ENCODE results near the gene HOXC12.

HOXC12 gene

GRCh38 chr12:53973236-53974042, 18.7 kb downstream of the HOXC12 start:
- no peak for DNase-seq

DNA sequence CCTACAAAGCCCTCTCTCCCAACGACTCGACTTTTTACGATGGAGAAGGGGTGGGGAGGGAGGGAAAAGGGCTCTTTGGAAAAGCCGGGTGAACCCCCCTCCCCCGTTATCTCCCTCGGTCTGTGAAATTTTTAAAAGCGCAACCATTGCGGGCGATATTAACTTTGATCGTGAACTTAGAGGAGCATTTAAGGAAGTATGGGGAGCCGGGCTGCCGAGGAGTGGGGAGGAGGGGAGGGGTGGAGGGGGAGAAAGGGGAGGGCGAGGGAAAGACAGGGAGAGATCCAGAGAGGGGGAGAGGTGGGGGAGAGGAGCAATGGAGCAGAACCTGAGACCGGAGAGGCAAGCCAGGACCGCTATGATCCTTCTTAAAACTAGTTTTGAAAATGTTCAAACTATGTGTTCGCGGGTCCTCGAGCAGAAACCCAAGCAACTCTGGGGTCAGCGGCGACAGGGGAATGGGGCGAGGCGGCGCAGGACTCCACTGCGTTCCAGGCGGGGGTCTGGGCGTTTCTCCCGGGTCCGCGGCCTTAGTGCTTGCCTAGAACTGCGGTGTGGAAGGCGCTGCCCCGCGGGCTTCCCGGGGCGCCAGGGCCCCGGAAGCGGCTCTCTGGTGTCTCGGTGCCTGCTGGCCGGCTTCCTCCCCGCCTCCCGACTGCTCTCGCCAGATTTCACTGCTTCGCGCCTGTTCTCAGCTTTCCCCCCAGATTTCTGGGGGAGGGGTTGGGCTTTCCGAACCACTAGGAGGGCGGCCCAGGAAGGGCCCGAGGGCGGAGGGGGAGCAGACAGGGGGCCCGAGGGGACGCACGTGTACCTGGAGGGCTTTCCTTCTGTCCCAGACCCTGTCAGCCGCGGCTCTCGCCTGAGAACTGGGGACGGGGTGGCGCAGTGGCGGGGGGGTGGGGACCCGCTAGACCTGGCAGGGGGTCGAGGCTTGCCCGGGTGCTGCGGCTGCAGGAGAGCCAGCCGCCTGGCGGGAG, 19.7 kb downstream of the HOXC12 start, which contains the start of gene HOTAIR:
TSS of gene HOTAIR (minus strand) at position 871 of the 980 bp plus-strand sequence.
- no peak for DNase-seq

- DNase-seq: no peak
Measured at GRCh38 chr12:53975064-53975471, 20.4 kb downstream of the HOXC12 start.

GRCh38 chr12:53975479-53976152, 20.9 kb downstream of the HOXC12 start:
- DNase-seq: no peak

DNA sequence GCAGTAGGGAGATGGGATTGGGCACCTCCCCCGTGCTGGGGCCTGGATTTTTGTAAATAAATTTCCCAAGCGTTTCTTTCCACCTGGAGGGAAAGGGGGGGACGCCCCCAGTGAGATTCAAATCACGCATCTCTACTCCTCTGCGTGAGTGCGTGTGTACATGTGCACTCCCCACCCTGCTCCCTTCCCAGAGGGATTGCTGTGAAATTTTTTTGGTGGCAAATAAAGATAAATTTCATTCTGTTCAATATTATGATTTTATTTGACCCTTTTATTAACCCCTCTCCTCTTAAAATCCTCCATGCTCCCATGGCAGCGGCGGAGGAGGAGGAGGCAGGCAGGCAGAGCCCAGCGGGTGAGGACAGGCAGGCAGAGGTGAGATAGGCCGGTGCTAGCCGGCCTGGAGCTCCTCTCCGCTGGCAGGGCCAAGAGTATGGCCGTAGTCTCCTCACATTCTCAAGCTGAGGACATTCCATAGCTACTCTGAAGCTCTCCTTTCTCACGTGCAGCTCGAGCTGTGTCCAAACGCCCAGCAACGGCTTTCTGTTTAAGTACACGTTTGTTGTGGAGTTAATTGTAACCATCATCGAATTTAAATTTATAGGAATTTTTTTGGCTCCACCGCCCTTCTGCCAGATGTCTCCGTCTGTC, 21.6 kb downstream of the HOXC12 start:
- DNase-seq: no peak

DNA sequence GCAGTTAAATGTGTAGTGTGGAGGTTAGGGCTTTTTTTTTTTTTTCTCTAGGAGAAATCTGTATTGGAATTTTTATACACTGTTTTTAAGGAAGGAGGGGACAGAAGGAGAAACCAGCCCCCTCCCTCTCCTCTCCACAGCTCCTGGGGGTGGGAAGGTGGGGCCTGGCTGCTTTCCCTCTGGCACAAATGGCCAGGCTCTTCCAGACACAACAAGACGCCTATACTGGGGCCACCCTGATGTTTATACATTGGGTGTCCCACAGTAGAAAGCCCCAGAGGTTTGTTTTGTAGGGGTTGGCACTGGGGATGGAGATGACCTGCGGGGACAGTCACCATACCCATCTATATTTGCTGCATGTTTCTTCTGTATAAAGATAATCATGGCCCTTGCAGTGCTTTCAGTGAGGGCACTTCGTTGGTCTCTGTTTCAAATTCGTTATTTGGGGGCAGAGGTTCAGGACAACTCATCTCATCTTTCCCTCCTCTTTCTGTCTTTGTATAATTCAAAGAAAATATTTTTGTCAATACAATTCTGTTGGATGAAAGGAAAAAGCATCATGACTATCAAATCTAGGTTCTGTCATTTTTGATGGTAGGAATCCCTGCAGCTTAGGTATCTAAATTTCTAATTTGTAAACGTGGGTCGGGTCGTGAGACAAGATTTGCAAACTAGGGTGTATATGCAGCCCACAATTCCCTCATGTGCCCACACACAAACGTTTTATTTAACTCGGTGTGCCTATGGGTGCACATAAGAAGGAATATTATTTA, 22.3 kb downstream of the HOXC12 start:
- DNase-seq: no peak

DNA sequence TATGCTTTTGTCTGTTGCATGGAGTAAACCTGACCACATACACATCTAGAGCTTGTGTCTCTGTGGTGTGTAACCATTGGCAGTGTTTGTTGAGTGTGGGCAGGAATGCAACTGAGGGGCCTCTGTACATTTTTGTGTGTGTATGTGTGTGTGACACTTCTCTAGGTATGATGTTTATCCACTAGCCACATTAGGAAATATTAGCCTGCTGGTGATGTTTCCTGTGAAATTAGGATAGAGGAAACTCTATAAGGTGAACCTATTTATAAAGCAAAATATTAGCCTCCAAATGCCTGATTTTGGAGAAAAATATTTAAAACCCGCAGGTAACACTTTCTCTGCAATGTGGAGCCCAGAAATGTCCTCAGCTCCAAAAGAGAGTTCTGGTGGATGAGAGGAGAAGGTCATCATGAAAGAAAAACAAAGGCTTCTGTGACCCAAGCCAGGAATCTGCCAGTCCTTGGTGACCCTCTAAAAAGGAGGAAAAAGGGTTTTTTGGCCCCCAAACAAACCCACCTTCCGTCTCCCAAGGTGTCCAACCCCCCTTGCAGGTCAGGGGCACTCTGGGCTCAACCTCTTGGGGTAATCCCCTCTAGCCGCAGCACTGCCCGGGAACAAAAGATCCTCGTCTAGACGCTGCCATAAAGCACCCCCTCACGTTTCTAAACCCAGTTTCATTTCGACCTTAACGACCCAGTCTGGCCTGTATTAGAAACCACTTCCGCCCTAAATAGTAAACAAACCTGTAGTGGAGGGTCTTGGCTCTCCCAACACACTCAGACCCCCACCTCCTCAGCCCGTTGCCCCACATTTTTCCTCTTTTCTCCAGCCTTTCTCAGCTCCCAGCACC, 23.1 kb downstream of the HOXC12 start:
- DNase-seq: no peak

DNA sequence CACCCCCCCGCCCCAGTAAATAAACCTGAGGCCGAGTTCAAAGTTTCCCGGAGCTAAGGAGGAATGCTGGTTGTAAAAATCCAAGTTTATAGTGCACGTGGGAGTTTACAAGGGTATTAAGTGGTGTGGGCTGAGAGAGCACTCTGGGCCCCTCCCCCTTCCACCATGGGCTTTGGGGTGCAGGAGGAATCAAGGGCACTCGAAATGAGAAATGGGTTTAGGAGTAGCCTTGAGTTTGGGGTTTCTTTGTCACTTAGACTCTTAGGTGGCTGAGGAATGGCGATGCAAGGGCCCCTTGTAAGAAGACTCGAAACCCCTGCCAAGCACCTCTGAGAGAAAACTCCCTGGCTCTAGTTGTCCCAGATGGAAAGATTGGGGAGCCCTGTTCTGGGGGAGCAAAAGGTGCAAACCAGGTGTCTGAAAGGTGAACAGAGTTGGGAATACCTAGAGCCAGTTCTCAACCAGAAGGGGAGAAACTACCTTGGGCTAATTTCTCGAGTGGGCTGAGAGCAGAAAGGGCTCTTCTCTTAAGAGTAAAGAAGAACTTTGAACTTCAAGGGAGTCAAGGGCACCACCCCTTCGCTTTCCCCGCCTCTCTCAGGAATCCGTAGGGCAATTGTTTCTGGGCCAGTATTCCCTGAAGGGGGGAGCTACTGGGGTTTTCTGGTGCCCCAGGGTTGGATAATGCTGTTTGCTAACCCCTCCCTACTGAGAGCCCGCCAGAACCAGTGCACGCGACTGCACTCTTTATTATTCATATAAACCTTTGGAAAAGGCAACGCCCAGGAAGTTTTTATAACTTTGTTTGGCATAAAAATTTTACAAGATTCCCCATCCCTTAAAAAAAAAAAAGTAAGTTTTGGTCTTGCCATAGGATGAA, 24.0 kb downstream of the HOXC12 start:
- no peak for DNase-seq

GRCh38 chr12:53980104-53980801, 25.6 kb downstream of the HOXC12 start:
- no peak for DNase-seq

DNA sequence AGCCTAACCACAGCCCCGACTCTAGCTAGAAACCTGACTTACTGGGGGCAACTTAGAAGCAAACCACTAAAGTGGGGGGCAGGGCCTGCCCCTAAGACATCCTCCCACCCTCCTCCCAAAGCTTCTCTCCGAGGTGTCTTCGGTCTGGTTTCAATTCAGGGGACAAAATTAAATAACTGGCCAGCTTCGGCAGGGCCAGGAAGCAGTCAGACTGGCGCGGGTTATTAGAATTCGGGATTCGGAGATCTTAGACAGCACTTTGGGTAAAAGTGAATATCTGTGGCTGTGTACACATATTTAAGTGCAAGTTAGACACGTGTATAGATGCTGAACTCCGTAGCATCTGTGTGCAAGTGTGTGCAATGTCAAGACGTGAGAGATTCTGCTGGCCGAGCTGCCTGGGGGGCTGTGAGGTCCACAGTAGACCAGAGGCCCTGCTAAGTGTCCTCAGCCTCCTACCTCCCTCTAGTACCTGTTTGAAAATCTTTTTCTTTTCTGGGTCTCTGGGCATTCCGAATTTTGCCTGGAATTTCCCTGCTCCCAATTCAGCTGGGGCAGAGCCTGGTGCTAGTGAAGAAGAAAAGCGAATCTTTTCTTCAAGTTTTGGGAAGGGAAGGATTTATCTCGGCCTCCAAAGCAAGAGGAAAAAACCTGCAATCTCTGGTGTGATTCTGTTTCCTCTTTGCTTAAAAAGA, 26.2 kb downstream of the HOXC12 start:
- DNase-seq: no peak

- DNase-seq: no peak
Measured at GRCh38 chr12:53981634-53982565, 27.2 kb downstream of the HOXC12 start.

DNA sequence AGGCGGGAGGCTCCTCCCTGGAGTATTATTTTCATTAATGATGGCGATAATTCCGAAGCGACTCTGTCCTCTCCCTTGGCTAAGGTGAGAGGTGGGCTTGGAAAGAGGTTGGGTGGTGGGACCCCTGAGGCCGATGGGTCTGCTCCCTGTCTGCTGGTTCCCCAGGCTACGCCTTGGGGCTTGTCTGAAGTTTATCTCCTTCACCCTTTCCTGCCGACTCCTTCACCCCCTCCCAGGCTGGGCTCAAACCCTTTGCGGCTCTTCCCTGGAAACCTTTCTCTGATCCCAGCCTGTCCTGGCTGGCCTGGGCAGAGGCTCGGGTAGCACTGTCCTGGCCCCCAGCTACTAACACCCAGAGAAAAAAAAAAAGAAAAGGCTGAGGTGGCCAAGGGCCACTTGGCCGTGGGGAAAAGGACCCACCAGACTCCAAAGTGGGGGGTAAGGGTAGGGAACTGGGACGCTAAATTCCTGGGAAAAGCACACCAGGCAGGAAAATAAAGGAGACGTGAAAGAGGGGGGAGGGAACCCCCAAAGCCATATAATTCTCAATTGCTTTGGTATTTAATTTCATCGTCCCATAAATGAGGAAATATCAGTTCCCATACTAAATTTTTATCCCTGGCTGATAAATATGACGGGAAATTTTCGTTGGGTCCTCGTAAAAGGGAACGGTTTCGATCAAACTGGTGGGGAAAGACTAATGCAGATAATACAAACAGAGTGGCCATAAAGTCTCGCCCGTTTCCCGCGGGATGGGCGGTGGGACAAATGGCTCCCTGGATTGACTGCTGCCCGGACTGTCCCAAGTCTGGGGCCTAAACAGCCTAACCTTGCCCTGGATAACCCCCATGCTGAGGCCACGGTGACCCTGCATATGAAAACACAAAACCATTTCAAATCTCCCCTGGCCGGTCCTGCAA, 28.2 kb downstream of the HOXC12 start:
- no peak for DNase-seq

DNA sequence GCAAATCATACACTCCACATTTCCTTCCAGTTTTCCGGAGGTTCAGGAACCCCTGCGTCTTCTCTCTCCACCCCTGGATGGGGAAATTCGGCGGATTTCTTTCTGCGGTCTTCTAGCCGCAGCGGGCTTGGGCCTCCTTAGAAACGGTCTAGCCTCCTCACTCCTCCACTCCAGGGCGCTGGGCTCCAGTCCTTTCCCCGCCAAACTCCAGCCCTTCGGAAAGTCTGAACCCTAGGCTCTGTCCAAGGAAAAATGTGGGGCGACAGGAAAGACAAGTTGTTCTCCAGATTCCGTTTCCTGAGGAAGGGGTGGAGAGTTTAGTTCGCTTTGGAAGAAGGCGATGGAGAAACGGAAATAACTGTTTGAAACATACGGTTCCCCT, 28.9 kb downstream of the HOXC12 start:
- no peak for DNase-seq

GRCh38 chr12:53983950-53984572, 29.4 kb downstream of the HOXC12 start:
- no peak for DNase-seq

GRCh38 chr12:53984901-53985691, 30.4 kb downstream of the HOXC12 start, which contains the start of gene HOXC10:
TSS of gene HOXC10 (plus strand) at chr12:53985146. CDS start at chr12:53985260, 114 bp downstream.
- DNase-seq: peak; percentile 59
